T-cell (primary cell): ENCODE data around the gene PRKAB2. TPM values are rescaled to one million over a fixed set of nuclear protein-coding genes. Genes with fewer than 3 reads are reported as not detected.

Experiments
- ATAC-seq, 4 experiments: fragments of 200-7000 bp in 3 of 4; fragments of 150-1000 bp in 1 of 4; cut with Tn5 transposase; replicated peaks in 1 of 4; 1 replicate in 3 of 4; 2 replicates in 1 of 4; pipeline ENCODE4 v1.10.0; 2021; ENCODE audit warnings: moderate library complexity in 3 of 4, mild to moderate bottlenecking in 2 of 4, moderate number of reproducible peaks in 1 of 4
- CTCF ChIA-PET, 2 donors: fragments of 300-600 bp; sonication (Branson Sonifier 250); formaldehyde crosslinking; loops; one replicate each; lab custom pipeline; 2022; ENCODE audit warnings: antibody characterized with exemption in 2 of 2; lab: Charles Lee
- POLR2A ChIA-PET, 2 donors: fragments of 300-600 bp; sonication (Branson Sonifier 250); formaldehyde crosslinking; loops; one replicate each; lab custom pipeline; 2022; ENCODE audit warnings: antibody characterized with exemption in 2 of 2; lab: Charles Lee
- DNase-seq, 35 experiments: peaks; one replicate each; pipeline versions ENCODE4 v3.0.0 to v3.0.0-alpha.2; 2013 to 2023
- H3K27ac ChIP-seq: one replicate; pipeline ENCODE4 v1.5.1; 2013; ENCODE audit warnings: low read length
- H3K27me3 ChIP-seq, 2 experiments: replicated peaks in 1 of 2; 1 replicate in 1 of 2; 2 replicates in 1 of 2; pipeline versions ENCODE4 v1.6.1 to v1.7.0; 2013; ENCODE audit warnings: low read length in 1 of 2, mixed read lengths in 1 of 2; ENCODE audit not compliant: control insufficient read depth in 2 of 2, insufficient read depth in 2 of 2; ENCODE audit errors: extremely low read depth in 1 of 2
- H3K36me3 ChIP-seq, 2 donors: 1 replicate in 1 of 2; 2 replicates in 1 of 2; pipeline versions ENCODE4 v1.6.1 to v1.7.0; 2013; ENCODE audit warnings: low read length in 1 of 2; ENCODE audit not compliant: control insufficient read depth in 2 of 2, insufficient read depth in 1 of 2; ENCODE audit errors: extremely low read depth in 1 of 2
- H3K4me1 ChIP-seq, 2 experiments: 1 replicate in 1 of 2; 2 replicates in 1 of 2; pipeline versions ENCODE4 v1.6.1 to v1.7.0; 2013; ENCODE audit warnings: low read length in 2 of 2, mixed read lengths in 1 of 2; ENCODE audit not compliant: insufficient read depth in 2 of 2, control insufficient read depth in 1 of 2; ENCODE audit errors: extremely low read depth in 1 of 2
- H3K4me3 ChIP-seq, 2 donors: 1 replicate in 1 of 2; 2 replicates in 1 of 2; pipeline versions ENCODE4 v1.5.1 to v1.7.0; 2013; ENCODE audit warnings: mild to moderate bottlenecking in 2 of 2, low read length in 1 of 2, moderate library complexity in 1 of 2; ENCODE audit not compliant: control insufficient read depth in 1 of 2; ENCODE audit errors: extremely low read depth in 1 of 2
- H3K9me3 ChIP-seq: 2 replicates; pipeline ENCODE4 v1.7.0; 2013
- H3K27ac Mint-ChIP-seq, 2 donors: one replicate each; pipeline ENCODE4 v1.8.0; 2020 to 2021; ENCODE audit warnings: mild to moderate bottlenecking in 2 of 2, mixed read lengths in 2 of 2
- H3K27me3 Mint-ChIP-seq, 2 donors: one replicate each; pipeline ENCODE4 v1.8.0; 2021 to 2022; ENCODE audit warnings: mixed read lengths in 2 of 2
- H3K36me3 Mint-ChIP-seq: one replicate; pipeline ENCODE4 v1.8.0; 2021; ENCODE audit warnings: mixed read lengths
- H3K4me1 Mint-ChIP-seq, 3 donors: one replicate each; pipeline ENCODE4 v1.8.0; 2020 to 2022; ENCODE audit warnings: mixed read lengths in 3 of 3, mild to moderate bottlenecking in 1 of 3
- H3K4me3 Mint-ChIP-seq, 3 donors: one replicate each; pipeline ENCODE4 v1.8.0; 2020 to 2022; ENCODE audit warnings: mild to moderate bottlenecking in 3 of 3, mixed read lengths in 3 of 3, moderate library complexity in 3 of 3
- H3K9me3 Mint-ChIP-seq, 3 donors: one replicate each; pipeline ENCODE4 v1.8.0; 2020 to 2022; ENCODE audit warnings: mixed read lengths in 3 of 3
- WGBS: methylation state at CpG from one replicate; pipeline ENCODE4 v1.1.5; 2013; ENCODE audit warnings: missing lambda C conversion rate; ENCODE audit not compliant: insufficient coverage; 5-methylcytosine and 5-hydroxymethylcytosine counted together
- total RNA-seq, 35 experiments: library from RNA in 6 of 35; stranded (reverse) in 6 of 35; fragments of 120-200 nt in 1 of 35; gene quantifications; one replicate each; pipeline versions ENCODE4 v1.2.1 to v1.2.4 and lab custom pipeline; 2013 to 2026

The PRKAB2 gene
- total RNA-seq, 5 donors from 2014 or later (not counting 1 experiment from before 2014, with no cell fraction given), result 13.6 to 22.0 (median 18.4) TPM

- ATAC-seq, result no peak
- no peaks in the 10 kb centered on the region for H3K27me3 ChIP-seq
- Mint-ChIP-seq H3K4me1 (no peaks in the 10 kb centered on the region), H3K27me3 (no peaks in the 10 kb centered on the region), H3K36me3 (peaks cover 4% of the 10 kb centered on the region), H3K27ac (no peak overlapping the region), H3K4me3 (no peak overlapping the region), H3K9me3 (no peaks in the 10 kb centered on the region)
- 33% methylated on average over 1 of the region's 7 CpGs for WGBS
- H3K27ac ChIP-seq, result no peak overlapping the region
- no peaks in the 10 kb centered on the region for H3K9me3 ChIP-seq
- ChIA-PET POLR2A (no interaction called here), CTCF (no interaction called here)
- no peak overlapping the region for H3K4me3 ChIP-seq
- no peaks in the 10 kb centered on the region for H3K4me1 ChIP-seq
- no peaks in the 10 kb centered on the region for H3K36me3 ChIP-seq
- DNase-seq, result no peak
Measured at GRCh38 chr1:147214325-147214724, 42.1 kb upstream of the PRKAB2 start.

GRCh38 chr1:147213271-147213670, 41.0 kb upstream of the PRKAB2 start:
- ATAC-seq, result no peak

GRCh38 chr1:147211577-147211976, 39.3 kb upstream of the PRKAB2 start:
- Histone ChIP-seq H3K36me3 (no peaks in the 10 kb centered on the region), H3K9me3 (no peaks in the 10 kb centered on the region), H3K27me3 (no peaks in the 10 kb centered on the region), H3K4me3 (no peak overlapping the region), H3K4me1 (no peaks in the 10 kb centered on the region), H3K27ac (no peak overlapping the region)
- no peaks in the 10 kb centered on the region for H3K27me3 Mint-ChIP-seq
- H3K36me3 Mint-ChIP-seq, result peaks cover 9% of the 10 kb centered on the region
- POLR2A ChIA-PET, result no interaction called here
- H3K4me1 Mint-ChIP-seq, result no peaks in the 10 kb centered on the region
- H3K4me3 Mint-ChIP-seq, result no peak overlapping the region
- ATAC-seq (no peak), DNase-seq (no peak)
- no peak overlapping the region for H3K27ac Mint-ChIP-seq
- 100% methylated on average over 2 of the region's 2 CpGs for WGBS
- H3K9me3 Mint-ChIP-seq, result no peaks in the 10 kb centered on the region
- CTCF ChIA-PET, result no interaction called here

More at GRCh38 chr1:147213271-147213670, 41.0 kb upstream of the PRKAB2 start:
- Histone ChIP-seq H3K4me1 (no peaks in the 10 kb centered on the region), H3K36me3 (no peaks in the 10 kb centered on the region), H3K27ac (no peak overlapping the region), H3K9me3 (no peaks in the 10 kb centered on the region), H3K4me3 (no peak overlapping the region), H3K27me3 (no peaks in the 10 kb centered on the region)
- H3K4me1 Mint-ChIP-seq, result no peaks in the 10 kb centered on the region
- ChIA-PET CTCF (no interaction called here), POLR2A (no interaction called here)
- peaks cover 4% of the 10 kb centered on the region for H3K36me3 Mint-ChIP-seq
- no peaks in the 10 kb centered on the region for H3K27me3 Mint-ChIP-seq
- no peaks in the 10 kb centered on the region for H3K9me3 Mint-ChIP-seq
- H3K4me3 Mint-ChIP-seq, result no peak overlapping the region
- DNase-seq, result no peak
- H3K27ac Mint-ChIP-seq, result no peak overlapping the region

GRCh38 chr1:147210987-147211386, 38.7 kb upstream of the PRKAB2 start:
- ChIA-PET CTCF (no interaction called here), POLR2A (no interaction called here)
- Histone ChIP-seq H3K9me3 (no peaks in the 10 kb centered on the region), H3K4me3 (no peak overlapping the region), H3K27ac (no peak overlapping the region), H3K4me1 (no peaks in the 10 kb centered on the region), H3K36me3 (no peaks in the 10 kb centered on the region), H3K27me3 (no peaks in the 10 kb centered on the region)
- no peaks in the 10 kb centered on the region for H3K4me1 Mint-ChIP-seq
- H3K9me3 Mint-ChIP-seq, result no peaks in the 10 kb centered on the region
- DNase-seq (no peak), ATAC-seq (no peak)
- H3K27ac Mint-ChIP-seq, result no peak overlapping the region
- no CpG with 5 or more reads among the region's 2 CpGs for WGBS
- no peak overlapping the region for H3K4me3 Mint-ChIP-seq
- peaks cover 9% of the 10 kb centered on the region for H3K36me3 Mint-ChIP-seq
- no peaks in the 10 kb centered on the region for H3K27me3 Mint-ChIP-seq

- no peak overlapping the region for H3K27ac ChIP-seq
- CTCF ChIA-PET, result no interaction called here
- no peaks in the 10 kb centered on the region for H3K27me3 ChIP-seq
- Mint-ChIP-seq H3K4me1 (no peaks in the 10 kb centered on the region), H3K27me3 (no peaks in the 10 kb centered on the region), H3K27ac (no peak overlapping the region), H3K9me3 (no peaks in the 10 kb centered on the region), H3K4me3 (no peak overlapping the region), H3K36me3 (peaks cover 9% of the 10 kb centered on the region)
- no peak for DNase-seq
- H3K4me1 ChIP-seq, result no peaks in the 10 kb centered on the region
- ATAC-seq, result no peak
- POLR2A ChIA-PET, result no interaction called here
- no peak overlapping the region for H3K4me3 ChIP-seq
- no peaks in the 10 kb centered on the region for H3K36me3 ChIP-seq
- no CpG with 5 or more reads among the region's 3 CpGs for WGBS
- no peaks in the 10 kb centered on the region for H3K9me3 ChIP-seq
Measured at GRCh38 chr1:147209825-147210821, 37.9 kb upstream of the PRKAB2 start.

- peaks cover 0 to 4% (median 0%) of the 10 kb centered on the region in 3 donors for H3K4me1 Mint-ChIP-seq
- CTCF ChIA-PET, result no interaction called here
- no peaks in the 10 kb centered on the region for H3K36me3 ChIP-seq
- peaks cover 21% of the 10 kb centered on the region for H3K36me3 Mint-ChIP-seq
- H3K4me3 Mint-ChIP-seq, result no peak overlapping the region
- no peak overlapping the region for H3K27ac ChIP-seq
- DNase-seq, result no peak
- no peak for ATAC-seq
- H3K27ac Mint-ChIP-seq, result no peak overlapping the region
- no peak overlapping the region for H3K4me3 ChIP-seq
- H3K9me3 Mint-ChIP-seq, result no peaks in the 10 kb centered on the region
- no peaks in the 10 kb centered on the region for H3K27me3 ChIP-seq
- POLR2A ChIA-PET, result no interaction called here
- WGBS, result 93% methylated on average over 3 of the region's 7 CpGs
- no peaks in the 10 kb centered on the region for H3K27me3 Mint-ChIP-seq
- no peaks in the 10 kb centered on the region for H3K9me3 ChIP-seq
- H3K4me1 ChIP-seq, result no peaks in the 10 kb centered on the region
Measured at GRCh38 chr1:147208619-147209018, 36.3 kb upstream of the PRKAB2 start.
